K562 (cell line): ENCODE measurements around the gene DNAJC18. TPM values are rescaled to one million over a fixed set of nuclear protein-coding genes. Genes with fewer than 3 reads are reported as not detected.
A peak's percentile ranks its signal among the peaks of the same experiment; 100 is the strongest.

Source experiments
- ARID4B ChIP-seq: sonication (generic); formaldehyde crosslinking; IDR thresholded peaks from 2 replicates; pipeline ENCODE4 v1.8.0; 2022; ENCODE audit warnings: mild to moderate bottlenecking, missing genetic modification reagents
- DEAF1 ChIP-seq: fragments of 450-650 bp; formaldehyde crosslinking; IDR thresholded peaks from 2 replicates; pipeline ENCODE4 v1.4.0; 2020; ENCODE audit warnings: mild to moderate bottlenecking, moderate library complexity
- E4F1 ChIP-seq: fragments of 250-450 bp; sonication (Bioruptor Pico); IDR thresholded peaks from 2 replicates; pipeline ENCODE4 v1.5.0; 2021; ENCODE audit warnings: mild to moderate bottlenecking, borderline replicate concordance
- MBD2 ChIP-seq: sonication (generic); IDR thresholded peaks from 2 replicates; pipeline ENCODE4 v1.6.1; 2016; ENCODE audit warnings: low read depth, borderline replicate concordance
- MCM7 ChIP-seq, 2 experiments: fragments of 450-650 bp; IDR thresholded peaks; 2 replicates each; pipeline ENCODE4 v1.6.1; 2016 to 2018
- NFYB ChIP-seq: IDR thresholded peaks from 2 replicates; pipeline ENCODE4 v1.6.1; 2011; ENCODE audit warnings: mild to moderate bottlenecking, moderate library complexity; ENCODE audit not compliant: insufficient read length; ENCODE audit errors: extremely low read depth
- POLR2G ChIP-seq: fragments of 200-400 bp; formaldehyde crosslinking; IDR thresholded peaks from 2 replicates; pipeline ENCODE4 v1.6.1; 2017; ENCODE audit warnings: low read depth, mild to moderate bottlenecking, antibody characterized with exemption, low read length, moderate library complexity
- STAT6 ChIP-seq: sonication (generic); formaldehyde crosslinking; IDR thresholded peaks from 2 replicates; pipeline ENCODE4 v1.8.1; 2023; ENCODE audit warnings: mild to moderate bottlenecking, missing genetic modification reagents
- ZNF143 ChIP-seq: sonication (generic); formaldehyde crosslinking; IDR thresholded peaks from 2 replicates; pipeline ENCODE4 v1.9.0; 2022; ENCODE audit warnings: mild to moderate bottlenecking, missing genetic modification reagents
- ZNF655 ChIP-seq: fragments of 250-450 bp; sonication (Bioruptor Pico); IDR thresholded peaks from 2 replicates; pipeline ENCODE4 v1.5.0; 2021
- ZNF740 ChIP-seq, 3 experiments: fragments of 200-800 bp in 1 of 3; sonication (Bioruptor generic) in 1 of 3; sonication (generic) in 1 of 3; formaldehyde crosslinking in 1 of 3; IDR thresholded peaks; 2 replicates each; pipeline versions ENCODE4 v1.6.1 to v1.8.0; 2016 to 2022; ENCODE audit warnings: mild to moderate bottlenecking in 2 of 3, missing compliant biosample characterization in 2 of 3, missing genetic modification characterization in 2 of 3, missing genetic modification reagents in 1 of 3
- polyA plus RNA-seq, 8 experiments: library from polyadenylated mRNA; depleted of rRNA in 4 of 8; stranded (reverse) in 5 of 8; unstranded in 3 of 8; fragments of >200 nt; fragmentation: Nextera tagmentation in 2 of 8; fragmentation: Illumina TruSeq in 1 of 8; extraction: Ambion mirVana in 2 of 8; extraction: Trizol in 1 of 8; gene quantifications; 2 replicates each; pipeline versions ENCODE4 v1.2.1 to v1.2.3, GENCODE V29; 2011 to 2014; ENCODE audit warnings: inconsistent platforms in 1 of 8, missing spikeins in 1 of 8
- total RNA-seq, 7 experiments: library from RNA; depleted of rRNA in 6 of 7; stranded (reverse); fragments of >200 nt in 6 of 7; fragmentation: Illumina TruSeq in 2 of 7; extraction: Trizol in 2 of 7; gene quantifications; 2 replicates each; pipeline versions ENCODE4 v1.2.1 to v1.2.3, GENCODE V29; 2011 to 2021; ENCODE audit warnings: low replicate concordance in 1 of 7

The DNAJC18 gene
- total and polyA plus RNA-seq, 9 of the 15 experiments (the other 6 are each of a cell fraction or from before 2014, with no cell fraction given), result 1.5 to 13.3 (median 7.5) TPM

- TF ChIP-seq MBD2 (peak; percentile 55; the same call in 1 of the 2 replicates), E4F1 (no peak), ARID4B (no peak), ZNF655 (CRISPR knock-in tag) (no peak), DEAF1 (CRISPR knock-in tag) (no peak), ZNF740 (CRISPR knock-in tag; IDR thresholded peaks at IDR 0.05) (no peak), ZNF740 (tag; IDR thresholded peaks at IDR 0.05) (0 out of 4 replicates have a peak, but pooled peaks of 1 of the 2 experiments have one; percentile 16), STAT6 (no peak), POLR2G (peak; percentile 76), NFYB (peak; percentile 4), MCM7 (IDR thresholded peaks at IDR 0.05) (no peak), ZNF143 (CRISPR knock-in tag) (no peak)
These were observed 42.9 kb upstream of the DNAJC18 start, which contains the start of gene STING1 (continued) for GRCh38 chr5:139482050-139482889.
